Right renal cortex interstitium (tissue), 3 donors: ENCODE measurements around the gene AHSA1. TPM values are rescaled to one million over a fixed set of nuclear protein-coding genes. Genes with fewer than 3 reads are reported as not detected.

Experiments
- DNase-seq, 3 donors: peaks; one replicate each; pipeline ENCODE4 v3.0.0-alpha.2; 2013; ENCODE audit warnings: low read depth in 3 of 3, low spot score in 2 of 3
- polyA plus RNA-seq, 3 donors: library from polyadenylated mRNA; unstranded; fragments of 120-200 nt; gene quantifications; one replicate each; pipeline ENCODE4 v1.2.1, GENCODE V29; 2013; ENCODE audit not compliant: insufficient read length in 3 of 3

The AHSA1 gene
- polyA plus RNA-seq, 3 donors: 249 to 271 (median 249) TPM

- no peak for DNase-seq
These were observed 49.9 kb downstream of the AHSA1 start for GRCh38 chr14:77507762-77508161.

- DNase-seq: no peak
These were observed 50.4 kb downstream of the AHSA1 start for GRCh38 chr14:77508249-77508648.

GRCh38 chr14:77508876-77509275 lies 51.0 kb downstream of the AHSA1 start:
- no peak for DNase-seq

- no peak for DNase-seq
These were observed 51.5 kb downstream of the AHSA1 start for GRCh38 chr14:77509366-77509765.

- no peak for DNase-seq
These were observed 53.7 kb downstream of the AHSA1 start for GRCh38 chr14:77511486-77512162.

- DNase-seq: no peak
These were observed 58.2 kb downstream of the AHSA1 start for GRCh38 chr14:77516126-77516525.

Other genes with a start within 250 kb of the AHSA1 start
- not detected for gene NGB, start 186.9 kb upstream of the AHSA1 start, polyA plus RNA-seq
- gene POMT2, start 137.2 kb upstream of the AHSA1 start, polyA plus RNA-seq: 10 to 100 TPM; 38.6 to 39.9 (median 39.1) TPM
- 10 to 100 TPM; 21.0 to 28.5 (median 26.4) TPM for gene GSTZ1, start 137.1 kb upstream of the AHSA1 start, polyA plus RNA-seq
- 10 to 100 TPM; 21.4 to 22.5 (median 22.2) TPM for gene TMED8, start 81.0 kb upstream of the AHSA1 start, polyA plus RNA-seq
- gene SAMD15, start 80.7 kb upstream of the AHSA1 start, polyA plus RNA-seq: 10 to 100 TPM in 1 of 3 donors, 1 to 10 TPM in 2; 8.4 to 10.6 (median 9.8) TPM
- 1 to 10 TPM; 2.2 to 2.6 (median 2.3) TPM for gene NOXRED1, start 34.6 kb upstream of the AHSA1 start, polyA plus RNA-seq
- gene VIPAS39, start 492 bp upstream of the AHSA1 start, polyA plus RNA-seq: 10 to 100 TPM; 30.3 to 33.1 (median 30.9) TPM
- gene ISM2, start 40.7 kb downstream of the AHSA1 start, polyA plus RNA-seq: 1 to 10 TPM; 1.3 to 2.8 (median 1.4) TPM
- 10 to 100 TPM; 74.3 to 87.6 (median 84.0) TPM for gene SPTLC2, start 158.5 kb downstream of the AHSA1 start, polyA plus RNA-seq
- gene ALKBH1, start 249.9 kb downstream of the AHSA1 start, polyA plus RNA-seq: 10 to 100 TPM; 15.6 to 19.0 (median 17.8) TPM